Tibial nerve (tissue), 4 donors: Measurements from ENCODE around the gene AKAP7. TPM values are rescaled to one million over a fixed set of nuclear protein-coding genes. Genes with fewer than 3 reads are reported as not detected.
"Not testable (repeated sequence)": the region's sequence is repeated elsewhere in the genome, so short reads cannot be mapped to it uniquely, and the experiment has no call there.

Experiments
- DNase-seq, 2 donors: peaks; one replicate each; pipeline ENCODE4 v3.0.0-alpha.2; 2019; ENCODE audit warnings: low spot score in 2 of 2
- H3K27ac ChIP-seq, 4 donors: fragments of 200-600 bp; sonication (generic) in 3 of 4; one replicate each; pipeline ENCODE4 v1.5.1; 2017 to 2019; ENCODE audit warnings: mild to moderate bottlenecking in 1 of 4
- H3K27me3 ChIP-seq, 2 donors: fragments of 200-600 bp; sonication (generic) in 1 of 2; one replicate each; pipeline versions ENCODE4 v1.5.1 to v1.6.0; 2017 to 2019
- H3K36me3 ChIP-seq, 3 donors: fragments of 200-600 bp; sonication (generic); one replicate each; pipeline ENCODE4 v1.5.1; 2018 to 2019
- H3K4me1 ChIP-seq, 4 donors: fragments of 200-600 bp; sonication (generic) in 3 of 4; one replicate each; pipeline ENCODE4 v1.5.1; 2017 to 2019
- H3K4me3 ChIP-seq, 4 donors: fragments of 200-600 bp; sonication (generic) in 3 of 4; one replicate each; pipeline ENCODE4 v1.5.1; 2017 to 2019; ENCODE audit warnings: mild to moderate bottlenecking in 1 of 4, moderate library complexity in 1 of 4
- H3K9me3 ChIP-seq, 4 donors: fragments of 200-600 bp; sonication (generic) in 3 of 4; one replicate each; pipeline ENCODE4 v1.5.1; 2017 to 2019
- EP300 ChIP-seq, 2 donors: sonication (generic); formaldehyde crosslinking; IDR thresholded peaks; one replicate each; pipeline ENCODE4 v1.6.1; 2017; ENCODE audit warnings: antibody characterized with exemption in 2 of 2, mild to moderate bottlenecking in 1 of 2
- POLR2A ChIP-seq, 2 donors: fragments of 450-650 bp; IDR thresholded peaks; one replicate each; pipeline ENCODE4 v1.6.1; 2017; ENCODE audit warnings: antibody characterized with exemption in 2 of 2, mild to moderate bottlenecking in 2 of 2, moderate library complexity in 2 of 2
- WGBS, 2 donors: methylation state at CpG; one replicate each; pipeline ENCODE4 v1.1.5; 2018; 5-methylcytosine and 5-hydroxymethylcytosine counted together
- total RNA-seq, 4 donors: library from RNA; depleted of rRNA; stranded (reverse); fragments of >200 nt; gene quantifications; one replicate each; pipeline ENCODE4 v1.1.0, GENCODE V29; 2016
- TF ChIP-seq, protein P1 (sequence below), 5 experiments: fragments of 200-600 bp in 3 of 5; fragments of 450-650 bp in 2 of 5; sonication (generic) in 3 of 5; IDR thresholded peaks; one replicate each; pipeline ENCODE4 v1.5.1; 2016 to 2019; ENCODE audit warnings: antibody characterized with exemption in 5 of 5, mild to moderate bottlenecking in 3 of 5, moderate library complexity in 2 of 5

The AKAP7 gene
- total RNA-seq, 4 donors from 2014 or later, result 5.1 to 39.1 (median 11.8) TPM

DNA sequence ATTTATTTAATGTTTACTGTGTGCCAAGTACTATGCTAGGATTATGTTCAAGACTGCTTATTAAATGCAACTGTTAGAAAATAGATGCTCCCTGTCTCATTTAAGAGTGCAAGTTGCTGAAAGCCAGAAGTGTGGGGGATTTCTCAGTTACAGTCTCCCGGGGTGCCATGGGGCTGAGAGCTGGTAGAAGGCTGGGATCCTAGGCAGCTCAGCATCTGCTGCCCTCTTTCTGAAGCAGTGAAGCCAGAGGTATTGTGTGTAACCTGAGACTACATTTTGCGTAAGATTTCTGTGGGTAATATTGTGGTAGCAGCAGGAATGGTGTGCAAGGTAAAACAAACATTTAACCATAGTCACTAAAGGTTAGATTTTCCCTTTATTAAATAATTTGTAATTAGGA is 120.6 kb downstream of the AKAP7 start:
- Histone ChIP-seq H3K9me3 (no peaks in the 10 kb centered on the region), H3K4me3 (no peak overlapping the region), H3K36me3 (no peaks in the 10 kb centered on the region), H3K4me1 (peaks cover 0 to 20% (median 2%) of the 10 kb centered on the region in 4 donors), H3K27me3 (no peaks in the 10 kb centered on the region), H3K27ac (no peak overlapping the region)
- DNase-seq, result no peak
- WGBS, 2 donors, result 72 to 84% methylated on average over 2 of the region's 2 CpGs
- TF ChIP-seq EP300 (IDR thresholded peaks at IDR 0.05), result no peak
- TF ChIP-seq, protein P1, sequence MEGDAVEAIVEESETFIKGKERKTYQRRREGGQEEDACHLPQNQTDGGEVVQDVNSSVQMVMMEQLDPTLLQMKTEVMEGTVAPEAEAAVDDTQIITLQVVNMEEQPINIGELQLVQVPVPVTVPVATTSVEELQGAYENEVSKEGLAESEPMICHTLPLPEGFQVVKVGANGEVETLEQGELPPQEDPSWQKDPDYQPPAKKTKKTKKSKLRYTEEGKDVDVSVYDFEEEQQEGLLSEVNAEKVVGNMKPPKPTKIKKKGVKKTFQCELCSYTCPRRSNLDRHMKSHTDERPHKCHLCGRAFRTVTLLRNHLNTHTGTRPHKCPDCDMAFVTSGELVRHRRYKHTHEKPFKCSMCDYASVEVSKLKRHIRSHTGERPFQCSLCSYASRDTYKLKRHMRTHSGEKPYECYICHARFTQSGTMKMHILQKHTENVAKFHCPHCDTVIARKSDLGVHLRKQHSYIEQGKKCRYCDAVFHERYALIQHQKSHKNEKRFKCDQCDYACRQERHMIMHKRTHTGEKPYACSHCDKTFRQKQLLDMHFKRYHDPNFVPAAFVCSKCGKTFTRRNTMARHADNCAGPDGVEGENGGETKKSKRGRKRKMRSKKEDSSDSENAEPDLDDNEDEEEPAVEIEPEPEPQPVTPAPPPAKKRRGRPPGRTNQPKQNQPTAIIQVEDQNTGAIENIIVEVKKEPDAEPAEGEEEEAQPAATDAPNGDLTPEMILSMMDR (IDR thresholded peaks at IDR 0.05), result no peak
- TF ChIP-seq POLR2A (IDR thresholded peaks at IDR 0.05), result no peak

DNA sequence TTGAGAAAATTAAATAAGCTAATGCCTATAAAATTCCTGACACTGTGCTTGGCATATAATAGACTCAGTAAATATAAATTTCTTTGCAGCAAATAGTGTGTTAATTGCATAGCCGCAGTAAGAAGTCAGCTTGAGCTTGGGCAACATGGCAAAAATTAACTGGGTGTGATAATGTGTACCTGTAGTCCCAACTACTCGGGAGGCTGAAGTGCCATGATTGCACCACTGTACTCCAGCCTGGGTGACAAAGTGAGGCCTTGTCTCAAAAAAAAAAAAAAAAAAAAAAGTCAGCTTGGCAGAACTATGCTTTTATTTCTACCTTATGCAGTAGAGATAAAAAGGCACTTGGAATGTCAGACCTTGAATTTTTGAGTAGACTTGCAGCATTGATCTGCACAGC is 121.8 kb downstream of the AKAP7 start:
- no peak for DNase-seq
- 93 to 96% methylated on average over 2 of the region's 2 CpGs for WGBS, 2 donors
- H3K9me3 ChIP-seq, result no peaks in the 10 kb centered on the region

DNA sequence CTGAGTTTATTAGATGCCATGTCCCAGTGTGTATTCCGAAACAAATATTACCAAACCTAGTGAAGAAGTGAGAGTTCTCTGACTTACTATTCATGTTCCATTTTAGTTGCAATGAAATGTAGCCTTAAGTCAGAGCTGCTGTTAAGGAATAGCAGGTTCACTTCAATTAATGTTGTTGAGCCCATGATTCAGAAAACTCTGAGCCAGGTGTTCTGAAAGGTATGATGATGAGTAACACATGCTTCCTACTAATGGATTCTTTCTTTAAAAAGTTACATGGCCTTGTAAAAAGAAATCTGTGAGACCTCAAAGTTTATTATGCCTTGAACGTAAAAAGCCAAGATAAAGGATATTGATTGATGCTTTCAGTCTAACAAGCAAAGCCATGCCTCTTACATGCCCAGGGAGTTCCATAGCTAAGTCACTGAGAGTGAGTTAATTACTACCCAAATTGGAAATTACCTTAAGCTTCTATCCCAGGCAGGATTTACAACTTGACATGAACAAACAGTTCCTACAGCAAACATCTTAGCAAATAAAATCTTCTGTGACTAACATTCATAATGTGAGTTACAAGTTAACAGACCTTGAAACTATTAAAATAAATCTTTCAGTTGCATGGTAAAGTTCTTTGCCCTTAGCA is 122.9 kb downstream of the AKAP7 start:
- no peak for DNase-seq
- Histone ChIP-seq H3K4me3 (no peak overlapping the region), H3K27me3 (no peaks in the 10 kb centered on the region), H3K9me3 (no peaks in the 10 kb centered on the region), H3K4me1 (no peaks in the 10 kb centered on the region), H3K36me3 (no peaks in the 10 kb centered on the region), H3K27ac (no peak overlapping the region)
- no peak for TF ChIP-seq EP300 (IDR thresholded peaks at IDR 0.05)
- no peak for TF ChIP-seq POLR2A (IDR thresholded peaks at IDR 0.05)
- TF ChIP-seq, protein P1 (IDR thresholded peaks at IDR 0.05), result no peak
- WGBS, 2 donors, result 89 to 92% methylated on average over 2 of the region's 2 CpGs

More for the DNA sequence above, 121.8 kb downstream of the AKAP7 start:
- Histone ChIP-seq H3K4me3 (no peak overlapping the region), H3K27me3 (no peaks in the 10 kb centered on the region), H3K4me1 (peaks cover 0 to 8% (median 0%) of the 10 kb centered on the region in 4 donors), H3K27ac (no peak overlapping the region), H3K36me3 (no peaks in the 10 kb centered on the region)
- no peak for TF ChIP-seq POLR2A (IDR thresholded peaks at IDR 0.05)
- no peak for TF ChIP-seq EP300 (IDR thresholded peaks at IDR 0.05)
- TF ChIP-seq, protein P1 (IDR thresholded peaks at IDR 0.05), result no peak

DNA sequence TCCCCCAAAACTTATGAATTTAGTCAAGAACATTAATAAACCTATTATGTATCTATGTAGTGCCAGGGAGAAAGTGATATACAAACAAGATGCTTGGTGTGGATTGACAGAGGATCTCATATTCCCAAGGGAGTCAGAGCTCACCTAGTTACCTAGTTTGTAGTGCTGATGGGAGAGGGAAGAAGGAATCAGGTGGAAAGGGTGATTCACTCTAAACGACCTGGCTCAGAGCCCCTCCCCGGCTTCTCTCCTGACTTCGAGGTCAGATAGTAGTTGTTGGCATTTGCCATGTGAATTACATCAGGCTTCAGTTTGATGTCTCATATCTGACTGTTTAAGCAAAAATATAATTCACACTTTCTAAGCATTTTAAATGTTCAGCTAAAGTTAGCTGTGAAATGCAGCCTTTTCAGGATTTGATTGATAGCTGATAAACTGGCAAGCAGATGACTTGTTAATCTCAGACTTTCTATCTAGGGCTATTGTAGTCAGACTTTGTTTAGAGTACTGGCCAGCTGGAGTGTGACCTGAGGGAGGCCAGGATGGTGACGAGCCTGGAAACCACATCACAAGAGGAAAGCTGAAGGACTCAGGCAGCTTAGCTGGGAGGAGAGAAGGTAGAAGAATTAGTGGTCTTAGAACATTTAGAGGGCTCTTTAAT is 123.7 kb downstream of the AKAP7 start:
- Histone ChIP-seq H3K36me3 (no peaks in the 10 kb centered on the region), H3K4me3 (no peak overlapping the region), H3K9me3 (no peaks in the 10 kb centered on the region), H3K27me3 (no peaks in the 10 kb centered on the region), H3K4me1 (no peaks in the 10 kb centered on the region), H3K27ac (no peak overlapping the region)
- TF ChIP-seq, protein P1 (IDR thresholded peaks at IDR 0.05), result no peak
- TF ChIP-seq EP300 (IDR thresholded peaks at IDR 0.05) (no peak), POLR2A (IDR thresholded peaks at IDR 0.05) (no peak)
- WGBS, 2 donors, result 59 to 75% methylated on average over 4 of the region's 4 CpGs
- DNase-seq, result no peak

DNA sequence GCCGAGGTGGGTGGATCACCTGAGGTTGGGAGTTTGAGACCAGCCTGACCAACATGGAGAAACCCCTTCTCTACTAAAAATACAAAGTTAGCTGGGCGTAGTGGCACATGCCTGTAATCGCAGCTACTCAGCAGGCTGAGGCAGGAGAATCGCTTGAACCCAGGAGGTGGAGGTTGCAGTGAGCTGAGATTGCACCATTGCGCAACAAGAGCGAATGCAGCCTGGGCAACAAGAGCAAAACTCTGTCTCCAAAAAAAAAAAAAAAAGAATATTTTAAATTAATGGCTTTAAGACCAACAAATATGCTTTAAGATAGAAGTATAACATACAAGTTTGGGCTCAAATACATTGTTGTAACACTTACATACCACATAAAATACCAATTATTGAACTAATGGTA is 125.7 kb downstream of the AKAP7 start:
- H3K27ac ChIP-seq, DNase-seq, H3K4me3 ChIP-seq, H3K4me1 ChIP-seq, H3K36me3 ChIP-seq, H3K9me3 ChIP-seq, H3K27me3 ChIP-seq: not testable (repeated sequence)
- WGBS, 2 donors, result 78 to 89% methylated on average over 6 of the region's 6 CpGs
